GM21825 (cell line): ENCODE measurements around the gene ARID5A.

Experiments used
- ATAC-seq: cut with Tn5 transposase; IDR thresholded peaks from one replicate; pipeline ENCODE4 v1.9.1; 2021; ENCODE audit warnings: mild to moderate bottlenecking, moderate library complexity; ENCODE audit not compliant: unreplicated experiment

Gene ARID5A

GRCh38 chr2:96594691-96595152, 58.2 kb downstream of the ARID5A start:
- no peak for ATAC-seq

GRCh38 chr2:96596596-96596995, 60.0 kb downstream of the ARID5A start:
- ATAC-seq, result no peak

- ATAC-seq, result no peak
Observed at GRCh38 chr2:96599941-96600340, 63.4 kb downstream of the ARID5A start.

DNA sequence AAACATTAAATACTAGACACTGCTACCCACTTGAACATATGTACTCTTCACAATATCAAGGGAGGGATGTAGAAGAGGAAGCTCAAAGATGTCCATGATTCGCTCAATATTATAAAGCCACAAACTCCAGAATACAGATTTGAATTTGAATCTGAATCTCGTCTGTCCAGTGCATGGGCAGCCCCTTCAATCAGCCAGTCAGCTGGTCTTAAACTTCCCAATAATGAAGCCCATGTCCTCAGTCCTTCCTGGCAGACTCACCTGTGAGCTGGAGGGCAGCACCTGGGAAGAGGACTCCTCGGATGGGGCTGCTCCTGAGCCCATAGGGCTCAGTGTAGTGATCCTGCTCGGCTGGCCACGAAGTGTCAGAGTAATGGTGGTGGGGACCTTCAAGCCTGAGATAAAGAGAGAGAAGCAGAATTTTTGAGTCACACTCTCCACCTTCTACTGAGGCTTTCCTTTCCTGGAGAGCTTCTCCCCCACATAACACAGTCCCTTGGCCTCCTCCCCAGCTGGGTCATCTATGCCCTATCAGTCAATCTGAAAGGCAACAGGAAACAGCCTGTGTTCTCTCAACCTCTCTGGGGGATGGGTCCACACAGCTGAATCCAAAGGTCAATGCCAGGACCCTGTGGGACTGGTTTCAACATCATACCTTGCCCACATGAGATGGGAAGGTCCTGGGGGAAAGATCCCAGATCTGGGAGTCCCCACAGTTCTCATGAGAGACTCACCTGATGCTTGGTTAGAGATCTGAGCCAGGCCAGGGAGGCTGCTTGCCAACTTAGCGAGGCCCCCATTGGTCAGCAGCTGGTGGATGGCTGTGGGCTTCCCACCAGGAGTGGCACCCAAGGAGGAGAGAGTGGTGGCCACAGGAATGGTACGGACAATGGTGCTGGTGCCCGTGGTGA, 65.1 kb downstream of the ARID5A start:
- ATAC-seq, result no peak
